GM12878 (cell line): Measurements from ENCODE around the gene TAAR2. TPM values are rescaled to one million over a fixed set of nuclear protein-coding genes. Genes with fewer than 3 reads are reported as not detected.

Source experiments
- ATAC-seq: fragments of 200-7000 bp; cut with Tn5 transposase; 3 replicates; pipeline ENCODE4 v1.9.1; 2020; ENCODE audit warnings: mild to moderate bottlenecking, moderate library complexity
- BruUV-seq: library from RNA; stranded (reverse); fragments of 400-500 nt; replicated peaks from 2 replicates; lab custom pipeline; 2021; lab: Mats Ljungman, UMichigan
- CTCF ChIA-PET: fragments of 300-600 bp; sonication (Branson Sonifier 250); formaldehyde crosslinking; extraction: SDS; loops from one replicate; lab custom pipeline; 2021; ENCODE audit warnings: inconsistent platforms; lab: Yijun Ruan, JAX
- POLR2A ChIA-PET: fragments of 350-600 bp; formaldehyde crosslinking; extraction: SDS; loops from one replicate; lab custom pipeline; 2021; ENCODE audit warnings: inconsistent platforms; lab: Charles Lee
- RAD21 ChIA-PET: fragments of 300-600 bp; sonication (Branson Sonifier 250); formaldehyde crosslinking; loops from one replicate; lab custom pipeline; 2023; ENCODE audit warnings: antibody characterized with exemption; ENCODE audit not compliant: unreplicated experiment; lab: Charles Lee
- SMC1A ChIA-PET: fragments of 300-600 bp; sonication (Branson Sonifier 250); formaldehyde crosslinking; loops from one replicate; lab custom pipeline; 2023; ENCODE audit not compliant: unreplicated experiment, uncharacterized antibody; lab: Charles Lee
- DNase-seq: peaks from one replicate; pipeline ENCODE4 v3.0.0-alpha.2; 2011; ENCODE audit warnings: low read depth, low spot score
- FAIRE-seq: peaks from 3 replicates; lab custom pipeline; 2011; peaks lifted over from hg19 to GRCh38; lab: Jason Lieb, UNC
- H2AFZ ChIP-seq: 2 replicates; pipeline ENCODE4 v1.6.0; 2011; ENCODE audit warnings: low read depth, low read length, control low read depth; ENCODE audit not compliant: control insufficient read depth
- H3K27ac ChIP-seq: 2 replicates; pipeline ENCODE4 v1.5.1; 2011; ENCODE audit warnings: control low read depth; ENCODE audit not compliant: control insufficient read depth, insufficient read depth
- H3K27me3 ChIP-seq, 2 experiments: replicated peaks in 1 of 2; 2 replicates each; pipeline versions ENCODE4 v1.6.0 to v1.6.1; 2011; ENCODE audit warnings: low read length in 1 of 2; ENCODE audit not compliant: control insufficient read depth in 2 of 2, insufficient read depth in 2 of 2
- H3K36me3 ChIP-seq, 2 experiments: 2 replicates each; pipeline ENCODE4 v1.5.1; 2011; ENCODE audit warnings: low read length in 1 of 2; ENCODE audit not compliant: control insufficient read depth in 2 of 2, insufficient read depth in 2 of 2
- H3K4me1 ChIP-seq: 2 replicates; pipeline ENCODE4 v1.6.1; 2011; ENCODE audit warnings: mild to moderate bottlenecking, low read length, moderate library complexity, mixed read lengths; ENCODE audit not compliant: control insufficient read depth, insufficient read depth
- H3K4me2 ChIP-seq: 2 replicates; pipeline ENCODE4 v1.6.0; 2011; ENCODE audit warnings: control low read depth; ENCODE audit not compliant: control insufficient read depth, insufficient read depth
- H3K4me3 ChIP-seq: fragments of 200-600 bp; sonication (generic); 2 replicates; pipeline ENCODE4 v1.5.1; 2016
- H3K79me2 ChIP-seq: 2 replicates; pipeline ENCODE4 v1.6.0; 2011; ENCODE audit warnings: low read length; ENCODE audit not compliant: control insufficient read depth, insufficient read depth
- H3K9ac ChIP-seq: 2 replicates; pipeline ENCODE4 v1.8.0; 2011; ENCODE audit warnings: low read length, control low read depth, mixed read lengths; ENCODE audit not compliant: control insufficient read depth, insufficient read depth
- H3K9me3 ChIP-seq: replicated peaks from 3 replicates; pipeline ENCODE4 v1.5.1; 2011; ENCODE audit warnings: mild to moderate bottlenecking, low read length; ENCODE audit not compliant: control insufficient read depth, insufficient read depth
- H4K20me1 ChIP-seq: 2 replicates; pipeline ENCODE4 v1.6.0; 2011; ENCODE audit not compliant: control insufficient read depth, insufficient read depth
- DPF2 ChIP-seq: fragments of 450-650 bp; IDR thresholded peaks from 2 replicates; pipeline ENCODE4 v1.6.1; 2017; ENCODE audit warnings: mild to moderate bottlenecking
- MEF2A ChIP-seq: IDR thresholded peaks from 2 replicates; pipeline ENCODE4 v1.6.1; 2011; ENCODE audit warnings: low read depth, mild to moderate bottlenecking, low read length, moderate library complexity; ENCODE audit not compliant: insufficient read depth
- RAD21 ChIP-seq: IDR thresholded peaks from 2 replicates; pipeline ENCODE4 v1.6.1; 2011; ENCODE audit warnings: mild to moderate bottlenecking, low read depth, low read length, moderate library complexity; ENCODE audit not compliant: insufficient read depth
- STAT1 ChIP-seq: fragments of 450-650 bp; conservative IDR thresholded peaks from 2 replicates; pipeline ENCODE4 v1.6.1; 2014; ENCODE audit warnings: antibody characterized with exemption, mild to moderate bottlenecking
- ZNF207 ChIP-seq: fragments of 450-650 bp; IDR thresholded peaks from 2 replicates; pipeline ENCODE4 v1.6.1; 2014; ENCODE audit warnings: antibody characterized with exemption, mild to moderate bottlenecking, borderline replicate concordance
- WGBS: methylation state at CpG from one replicate; pipeline ENCODE4 v1.1.6; 2016; ENCODE audit warnings: low lambda C conversion rate; ENCODE audit not compliant: insufficient replicate concordance, insufficient coverage; ENCODE audit errors: missing lambda C conversion rate; 5-methylcytosine and 5-hydroxymethylcytosine counted together
- in situ Hi-C: fragments of 300-500 bp; cut with MboI; formaldehyde crosslinking; loops from 9 replicates; pipeline ENCODE4 v1.14.3; 2018; ENCODE audit warnings: mixed read lengths
- intact Hi-C: fragments of 100-400 bp; cut with micrococcal nuclease; formaldehyde crosslinking; loops from one replicate; pipeline ENCODE4 v1.14.2; 2022; ENCODE audit not compliant: unreplicated experiment
- polyA plus RNA-seq, 11 experiments: library from polyadenylated mRNA; depleted of rRNA in 4 of 11; unstranded in 6 of 11; stranded (reverse) in 5 of 11; fragments of >200 nt; fragmentation: Nextera tagmentation in 4 of 11; fragmentation: Illumina TruSeq in 1 of 11; extraction: Ambion mirVana in 4 of 11; extraction: Trizol in 1 of 11; gene quantifications; 1 replicate in 1 of 11; 2 replicates in 10 of 11; pipeline versions ENCODE4 v1.2.1 to v1.2.3, GENCODE V29; 2011 to 2016; ENCODE audit warnings: inconsistent platforms in 2 of 11, missing spikeins in 2 of 11, low read depth in 1 of 11
- total RNA-seq, 4 experiments: library from RNA; depleted of rRNA in 3 of 4; stranded (reverse); fragments of >200 nt in 3 of 4; fragmentation: Illumina TruSeq in 1 of 4; extraction: Trizol in 1 of 4; gene quantifications; 2 replicates each; pipeline versions ENCODE4 v1.2.1 to v1.2.3, GENCODE V29; 2013 to 2021
- TF ChIP-seq, protein P1 (sequence below): fragments of 450-650 bp; formaldehyde crosslinking; IDR thresholded peaks from 2 replicates; pipeline ENCODE4 v1.5.0; 2022; ENCODE audit warnings: mild to moderate bottlenecking, missing genetic modification characterization

Gene TAAR2
- total and polyA plus RNA-seq, 10 of the 15 experiments (the other 5 are each of a cell fraction or from before 2014, with no cell fraction given), result not detected

GRCh38 chr6:132589454-132589853 lies 34.6 kb downstream of the TAAR2 start, which contains the start of gene TAAR5 (continued):
- TF ChIP-seq, protein P1, sequence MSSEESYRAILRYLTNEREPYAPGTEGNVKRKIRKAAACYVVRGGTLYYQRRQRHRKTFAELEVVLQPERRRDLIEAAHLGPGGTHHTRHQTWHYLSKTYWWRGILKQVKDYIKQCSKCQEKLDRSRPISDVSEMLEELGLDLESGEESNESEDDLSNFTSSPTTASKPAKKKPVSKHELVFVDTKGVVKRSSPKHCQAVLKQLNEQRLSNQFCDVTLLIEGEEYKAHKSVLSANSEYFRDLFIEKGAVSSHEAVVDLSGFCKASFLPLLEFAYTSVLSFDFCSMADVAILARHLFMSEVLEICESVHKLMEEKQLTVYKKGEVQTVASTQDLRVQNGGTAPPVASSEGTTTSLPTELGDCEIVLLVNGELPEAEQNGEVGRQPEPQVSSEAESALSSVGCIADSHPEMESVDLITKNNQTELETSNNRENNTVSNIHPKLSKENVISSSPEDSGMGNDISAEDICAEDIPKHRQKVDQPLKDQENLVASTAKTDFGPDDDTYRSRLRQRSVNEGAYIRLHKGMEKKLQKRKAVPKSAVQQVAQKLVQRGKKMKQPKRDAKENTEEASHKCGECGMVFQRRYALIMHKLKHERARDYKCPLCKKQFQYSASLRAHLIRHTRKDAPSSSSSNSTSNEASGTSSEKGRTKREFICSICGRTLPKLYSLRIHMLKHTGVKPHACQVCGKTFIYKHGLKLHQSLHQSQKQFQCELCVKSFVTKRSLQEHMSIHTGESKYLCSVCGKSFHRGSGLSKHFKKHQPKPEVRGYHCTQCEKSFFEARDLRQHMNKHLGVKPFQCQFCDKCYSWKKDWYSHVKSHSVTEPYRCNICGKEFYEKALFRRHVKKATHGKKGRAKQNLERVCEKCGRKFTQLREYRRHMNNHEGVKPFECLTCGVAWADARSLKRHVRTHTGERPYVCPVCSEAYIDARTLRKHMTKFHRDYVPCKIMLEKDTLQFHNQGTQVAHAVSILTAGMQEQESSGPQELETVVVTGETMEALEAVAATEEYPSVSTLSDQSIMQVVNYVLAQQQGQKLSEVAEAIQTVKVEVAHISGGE (CRISPR knock-in tag), result no peak

DNA sequence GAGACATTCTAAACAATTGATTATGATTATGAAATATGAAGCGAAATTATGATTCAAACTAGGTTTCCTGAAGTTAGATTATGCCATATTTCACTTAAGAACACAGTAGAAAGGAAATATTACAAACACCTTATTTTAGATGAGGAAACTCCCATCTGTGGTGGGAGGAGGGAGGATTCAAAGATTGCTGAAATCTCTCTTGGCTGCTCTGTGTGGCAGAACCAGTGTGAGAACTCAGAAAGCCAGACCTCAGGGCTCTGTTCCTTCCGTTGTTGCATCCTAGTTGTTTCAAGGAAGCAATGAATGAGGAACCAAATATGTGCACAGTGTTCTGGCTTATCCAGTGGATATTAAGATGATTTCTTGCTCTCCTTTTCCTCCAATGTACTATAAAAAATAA lies 36.7 kb downstream of the TAAR2 start:
- ChIA-PET SMC1A (no interaction called here), POLR2A (no interaction called here), CTCF (no interaction called here), RAD21 (no interaction called here)
- DNase-seq (no peak), FAIRE-seq (no peak), ATAC-seq (no peak)
- intact Hi-C loops (no loop called here), in situ Hi-C loops (no loop called here)
- H3K36me3 ChIP-seq, result no peaks in the 10 kb centered on the region
- H3K9me3 ChIP-seq, result no peaks in the 10 kb centered on the region
- H3K27ac ChIP-seq, result no peak overlapping the region
- no peaks in the 10 kb centered on the region for H3K27me3 ChIP-seq
- H3K4me2 ChIP-seq, result no peak overlapping the region
- no peak overlapping the region for H2AFZ ChIP-seq
- H3K9ac ChIP-seq, result no peak overlapping the region
- no TSS peak for BruUV-seq
- WGBS, result 0% methylated on average over 2 of the region's 2 CpGs
- no peaks in the 10 kb centered on the region for H3K4me1 ChIP-seq
- no peaks in the 10 kb centered on the region for H3K79me2 ChIP-seq
- TF ChIP-seq DPF2 (no peak), MEF2A (no peak), STAT1 (no peak), RAD21 (no peak), ZNF207 (no peak)
- H4K20me1 ChIP-seq, result no peaks in the 10 kb centered on the region
- H3K4me3 ChIP-seq, result no peak overlapping the region
